ENCODE results near the gene SLC12A5.

The SLC12A5 gene

DNA sequence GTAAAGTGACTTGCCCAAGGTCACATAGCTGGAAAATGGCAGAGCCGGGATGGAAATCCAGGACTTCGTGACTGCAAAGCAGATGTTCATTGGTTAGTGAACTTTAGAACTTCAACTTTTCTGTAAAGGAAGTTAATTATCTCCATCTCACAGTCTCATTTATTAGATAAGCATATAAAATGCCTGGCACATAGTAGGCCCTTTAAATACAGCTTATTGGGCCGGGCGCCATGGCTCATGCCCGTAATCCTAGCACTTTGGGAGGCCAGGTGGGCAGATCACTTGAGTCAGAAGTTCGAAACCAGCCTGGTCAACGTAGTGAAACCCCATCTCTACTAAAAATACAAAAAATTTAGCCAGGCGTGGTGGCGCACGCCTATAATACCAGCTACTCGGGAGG, 22.1 kb upstream of the SLC12A5 start:
- DNase-seq, result no peak

DNA sequence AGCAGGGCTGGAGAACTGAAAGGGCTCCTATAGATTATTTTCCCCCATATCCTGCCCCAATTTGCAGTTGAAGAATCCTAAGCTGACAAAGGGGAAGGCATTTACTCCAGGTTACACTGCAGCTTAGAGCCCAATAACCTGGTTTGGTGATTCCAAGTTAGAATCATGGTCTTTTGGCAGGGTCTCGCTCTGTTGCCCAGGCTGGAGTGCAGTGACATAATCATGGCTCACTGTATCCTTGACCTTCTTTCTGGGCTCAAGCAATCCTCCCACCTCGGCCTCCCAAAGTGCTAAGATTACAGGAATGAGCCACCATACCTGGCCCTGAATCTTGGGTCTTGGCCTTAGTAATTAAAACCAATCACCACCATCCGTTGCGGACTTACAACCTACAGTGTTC, 21.3 kb upstream of the SLC12A5 start:
- no peak for DNase-seq

DNA sequence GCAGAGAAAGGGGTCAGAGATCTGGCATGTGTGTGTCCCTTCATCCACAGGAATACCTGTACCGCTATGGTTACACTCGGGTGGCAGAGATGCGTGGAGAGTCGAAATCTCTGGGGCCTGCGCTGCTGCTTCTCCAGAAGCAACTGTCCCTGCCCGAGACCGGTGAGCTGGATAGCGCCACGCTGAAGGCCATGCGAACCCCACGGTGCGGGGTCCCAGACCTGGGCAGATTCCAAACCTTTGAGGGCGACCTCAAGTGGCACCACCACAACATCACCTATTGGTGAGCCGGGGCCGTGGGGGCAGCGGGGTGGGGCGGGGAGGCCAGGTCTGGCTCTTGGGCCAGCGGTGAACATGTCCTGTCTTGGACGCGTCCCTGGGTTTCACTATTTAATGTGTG, 19.2 kb upstream of the SLC12A5 start:
- no peak for DNase-seq

DNA sequence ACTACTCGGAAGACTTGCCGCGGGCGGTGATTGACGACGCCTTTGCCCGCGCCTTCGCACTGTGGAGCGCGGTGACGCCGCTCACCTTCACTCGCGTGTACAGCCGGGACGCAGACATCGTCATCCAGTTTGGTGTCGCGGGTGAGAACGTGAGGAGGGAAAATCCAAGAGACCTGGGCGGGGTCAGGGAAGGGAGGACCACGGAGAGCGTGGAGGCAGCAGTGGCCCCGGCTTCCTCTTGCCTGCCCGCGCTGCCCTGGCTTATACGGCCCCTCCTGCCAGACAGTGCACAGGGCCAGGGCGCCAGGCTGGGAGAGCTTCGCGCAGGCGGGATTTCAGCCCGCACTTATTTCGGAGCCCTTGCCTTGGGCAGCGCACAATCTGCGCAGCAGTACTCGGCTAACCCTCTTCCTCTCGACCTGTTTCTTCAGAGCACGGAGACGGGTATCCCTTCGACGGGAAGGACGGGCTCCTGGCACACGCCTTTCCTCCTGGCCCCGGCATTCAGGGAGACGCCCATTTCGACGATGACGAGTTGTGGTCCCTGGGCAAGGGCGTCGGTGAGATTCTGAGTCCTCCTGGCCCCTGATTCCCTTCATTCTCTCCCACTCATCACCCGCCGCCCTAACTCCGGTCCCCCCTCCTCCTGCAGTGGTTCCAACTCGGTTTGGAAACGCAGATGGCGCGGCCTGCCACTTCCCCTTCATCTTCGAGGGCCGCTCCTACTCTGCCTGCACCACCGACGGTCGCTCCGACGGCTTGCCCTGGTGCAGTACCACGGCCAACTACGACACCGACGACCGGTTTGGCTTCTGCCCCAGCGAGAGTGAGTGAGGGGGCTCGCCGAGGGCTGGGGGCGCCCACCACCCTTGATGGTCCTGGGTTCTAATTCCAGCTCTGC, 18.3 kb upstream of the SLC12A5 start:
- DNase-seq, result peak; percentile 49

DNA sequence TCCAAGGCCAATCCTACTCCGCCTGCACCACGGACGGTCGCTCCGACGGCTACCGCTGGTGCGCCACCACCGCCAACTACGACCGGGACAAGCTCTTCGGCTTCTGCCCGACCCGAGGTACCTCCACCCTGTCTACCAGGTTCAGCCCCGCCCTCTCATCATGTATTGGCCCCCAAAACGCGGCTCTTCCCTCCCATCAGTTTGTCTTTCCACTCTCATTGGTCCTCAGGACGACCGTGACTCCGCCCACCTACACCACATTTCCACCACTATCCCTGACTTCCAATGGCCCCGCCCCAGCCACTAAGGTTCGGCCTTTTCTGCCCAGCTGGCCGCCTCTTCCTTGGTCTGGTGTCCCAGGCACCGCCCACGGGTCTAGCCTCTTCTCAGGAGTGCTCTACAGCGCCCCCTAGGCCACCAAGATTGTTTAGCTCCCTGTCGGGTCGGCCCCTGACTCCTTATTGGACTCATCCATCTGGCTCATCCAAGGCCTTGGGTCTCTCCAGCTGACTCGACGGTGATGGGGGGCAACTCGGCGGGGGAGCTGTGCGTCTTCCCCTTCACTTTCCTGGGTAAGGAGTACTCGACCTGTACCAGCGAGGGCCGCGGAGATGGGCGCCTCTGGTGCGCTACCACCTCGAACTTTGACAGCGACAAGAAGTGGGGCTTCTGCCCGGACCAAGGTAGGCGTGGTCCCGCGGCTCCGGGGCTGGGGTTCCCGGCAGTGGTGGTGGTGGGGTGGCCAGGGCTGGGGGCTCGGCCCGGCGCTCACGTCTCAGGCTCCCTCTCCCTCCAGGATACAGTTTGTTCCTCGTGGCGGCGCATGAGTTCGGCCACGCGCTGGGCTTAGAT, 17.2 kb upstream of the SLC12A5 start:
- DNase-seq, result no peak

DNA sequence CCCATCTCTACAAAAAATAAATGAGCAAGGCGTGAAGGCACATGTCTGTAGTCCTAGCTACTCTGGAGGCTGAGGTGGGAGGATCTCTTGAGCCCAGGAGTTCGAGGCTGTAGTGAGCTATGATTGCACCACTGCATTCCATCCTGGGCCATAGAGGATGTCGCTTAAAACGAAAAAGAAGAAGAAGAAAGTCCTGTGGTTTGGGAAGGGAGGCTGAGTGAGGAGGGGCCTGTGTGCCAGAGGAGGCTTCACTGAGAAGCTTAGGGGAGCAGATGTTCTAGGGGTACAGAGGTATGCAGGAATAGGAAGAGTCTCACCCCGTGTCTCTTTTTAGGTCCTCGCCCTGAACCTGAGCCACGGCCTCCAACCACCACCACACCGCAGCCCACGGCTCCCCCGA, 16.1 kb upstream of the SLC12A5 start:
- no peak for DNase-seq

DNA sequence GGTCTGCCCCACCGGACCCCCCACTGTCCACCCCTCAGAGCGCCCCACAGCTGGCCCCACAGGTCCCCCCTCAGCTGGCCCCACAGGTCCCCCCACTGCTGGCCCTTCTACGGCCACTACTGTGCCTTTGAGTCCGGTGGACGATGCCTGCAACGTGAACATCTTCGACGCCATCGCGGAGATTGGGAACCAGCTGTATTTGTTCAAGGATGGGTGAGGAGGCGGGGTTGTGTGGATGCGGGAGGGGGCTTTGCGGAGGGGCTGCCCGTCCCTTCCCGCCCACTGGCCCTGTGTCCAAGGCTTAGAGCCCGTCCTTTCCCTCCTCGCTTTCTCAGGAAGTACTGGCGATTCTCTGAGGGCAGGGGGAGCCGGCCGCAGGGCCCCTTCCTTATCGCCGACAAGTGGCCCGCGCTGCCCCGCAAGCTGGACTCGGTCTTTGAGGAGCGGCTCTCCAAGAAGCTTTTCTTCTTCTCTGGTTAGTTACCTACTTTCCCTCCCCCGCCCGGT, 15.6 kb upstream of the SLC12A5 start:
- DNase-seq, result no peak

DNA sequence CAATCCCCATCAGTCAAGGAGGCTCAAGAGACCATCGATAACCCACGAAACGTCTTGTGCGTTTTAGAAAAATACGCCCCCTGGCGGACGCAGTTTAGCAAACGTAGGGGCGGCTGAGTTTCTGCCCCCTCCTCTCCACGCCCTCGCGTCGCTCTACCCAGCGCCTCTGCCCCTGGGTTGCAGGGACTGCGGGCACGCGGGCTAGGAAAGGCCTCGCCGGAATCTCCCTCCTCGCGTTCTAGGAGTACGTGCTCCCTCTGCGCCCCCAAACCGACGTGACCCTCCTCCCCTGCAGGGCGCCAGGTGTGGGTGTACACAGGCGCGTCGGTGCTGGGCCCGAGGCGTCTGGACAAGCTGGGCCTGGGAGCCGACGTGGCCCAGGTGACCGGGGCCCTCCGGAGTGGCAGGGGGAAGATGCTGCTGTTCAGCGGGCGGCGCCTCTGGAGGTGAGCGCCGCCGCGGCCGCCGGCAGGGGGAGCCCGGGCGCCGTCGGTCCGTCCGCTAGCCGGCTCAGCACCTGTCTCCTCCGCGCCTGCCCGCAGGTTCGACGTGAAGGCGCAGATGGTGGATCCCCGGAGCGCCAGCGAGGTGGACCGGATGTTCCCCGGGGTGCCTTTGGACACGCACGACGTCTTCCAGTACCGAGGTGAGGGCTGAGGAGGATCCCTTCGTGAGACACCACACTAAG, 15.0 kb upstream of the SLC12A5 start:
- DNase-seq, result peak; percentile 88

DNA sequence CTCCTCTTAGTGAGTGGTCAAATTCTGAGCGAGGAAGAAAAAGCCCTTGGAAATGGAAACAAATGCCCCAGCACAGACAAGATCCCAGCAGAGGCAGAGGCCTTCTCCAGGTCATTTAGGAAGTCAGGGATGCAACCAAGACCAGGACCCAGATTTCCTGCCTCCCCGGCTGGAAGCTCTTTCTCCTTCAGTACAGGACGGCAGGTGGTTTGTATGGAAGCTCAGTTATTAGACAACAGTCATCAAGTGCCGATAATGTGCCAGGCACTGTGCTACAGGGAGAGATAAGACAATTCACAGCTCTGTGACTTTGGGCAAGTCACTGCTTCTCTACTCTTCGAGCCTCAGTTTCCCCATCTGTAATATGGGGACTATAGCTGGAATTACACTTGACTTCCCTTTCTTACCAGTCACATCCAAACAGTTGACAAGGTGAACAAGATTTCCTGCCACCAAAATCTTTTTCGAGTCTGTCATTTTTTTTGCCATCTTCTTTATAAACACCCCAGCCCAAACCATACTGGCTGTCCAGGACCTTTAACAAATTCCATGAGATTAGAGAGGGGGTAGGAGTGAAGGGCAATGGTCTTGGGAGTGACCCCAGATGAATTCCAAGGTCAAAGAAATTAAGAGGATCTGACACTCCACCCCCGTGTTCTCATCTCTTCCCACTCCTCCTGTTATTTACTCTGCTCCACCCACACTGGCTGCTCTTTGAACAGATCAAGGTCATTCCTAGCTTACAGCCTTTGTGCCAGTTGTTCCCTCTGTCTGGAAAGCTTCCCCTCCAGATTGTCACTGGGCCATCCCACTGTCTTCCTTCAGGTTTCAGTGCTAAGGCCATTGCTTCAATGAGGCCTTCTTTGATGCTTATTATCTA, 14.3 kb upstream of the SLC12A5 start:
- no peak for DNase-seq

DNA sequence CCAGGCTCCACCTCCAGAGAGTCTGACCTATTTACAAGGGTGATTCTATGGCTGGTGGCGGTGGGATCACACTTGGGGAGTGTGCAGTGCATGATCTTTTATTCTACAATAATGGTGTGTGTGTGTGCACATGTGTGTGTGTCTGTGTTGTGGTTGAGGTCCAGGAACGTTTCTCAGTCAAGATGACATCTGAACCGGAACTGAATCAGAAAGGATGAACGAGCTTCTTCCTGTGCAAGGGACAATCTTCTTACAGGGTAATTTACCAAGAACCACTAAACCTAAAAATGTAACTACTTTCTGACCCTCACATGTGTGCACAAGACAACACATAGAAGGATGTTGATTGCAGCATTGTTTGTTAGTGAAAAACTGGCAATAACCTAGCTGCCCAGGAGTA, 11.7 kb upstream of the SLC12A5 start:
- DNase-seq, result no peak

DNA sequence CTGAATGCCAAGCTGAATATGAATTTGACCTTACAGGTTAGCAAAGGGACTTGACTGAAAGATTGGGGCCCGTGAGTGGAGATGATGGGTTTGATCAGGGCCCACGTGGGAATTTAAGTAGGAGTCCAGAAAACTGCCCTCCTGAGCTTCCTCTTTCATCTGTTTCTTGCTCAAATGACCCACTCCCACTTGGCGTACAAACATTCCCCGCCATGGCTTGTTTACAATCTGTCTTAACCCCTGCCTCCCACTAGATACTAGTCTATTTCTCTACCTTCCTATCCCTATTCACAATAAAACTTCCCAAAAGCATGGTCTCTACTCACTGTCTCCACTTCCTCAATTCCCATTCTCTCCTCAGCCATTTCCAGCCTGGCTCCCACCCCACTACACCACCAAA, 10.9 kb upstream of the SLC12A5 start:
- DNase-seq, result no peak

DNA sequence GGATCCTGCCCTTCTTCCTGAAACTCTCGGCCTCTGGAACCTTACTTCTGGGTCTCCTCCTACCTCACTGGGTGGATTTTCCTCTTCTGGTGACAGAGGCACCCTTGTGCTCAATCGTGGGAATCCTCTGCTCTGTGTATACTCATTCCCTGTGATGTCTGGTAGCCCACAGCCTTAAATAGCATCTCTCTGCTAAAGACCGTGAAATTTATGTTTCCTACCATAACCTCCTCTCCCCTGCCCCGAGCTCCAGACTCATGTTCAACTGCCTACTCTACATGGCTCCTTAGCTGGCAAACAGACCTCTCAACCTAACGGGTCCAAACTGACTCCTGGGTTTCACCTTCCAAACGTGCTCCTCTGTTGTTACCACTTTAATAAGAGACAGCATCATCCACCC, 10.4 kb upstream of the SLC12A5 start:
- DNase-seq, result no peak

DNA sequence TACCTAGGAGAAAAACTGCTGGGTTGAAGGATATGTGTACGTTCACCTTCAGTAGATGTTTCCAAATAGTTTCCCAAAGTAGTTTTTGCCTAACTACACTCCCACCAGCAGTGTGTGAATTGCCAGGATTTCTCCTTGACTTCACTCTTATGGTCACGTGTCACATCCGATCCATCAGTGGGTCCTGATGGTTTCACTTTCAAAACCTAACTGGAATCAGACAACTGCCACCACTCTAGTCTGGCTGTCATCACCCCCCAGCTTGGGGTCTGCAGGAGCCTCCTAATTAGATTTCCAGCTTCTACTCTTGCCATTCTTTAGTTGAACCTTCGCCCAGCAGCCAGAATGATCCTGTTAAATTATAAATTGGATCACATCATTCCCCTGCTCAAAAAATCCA, 8.5 kb upstream of the SLC12A5 start:
- no peak for DNase-seq

DNA sequence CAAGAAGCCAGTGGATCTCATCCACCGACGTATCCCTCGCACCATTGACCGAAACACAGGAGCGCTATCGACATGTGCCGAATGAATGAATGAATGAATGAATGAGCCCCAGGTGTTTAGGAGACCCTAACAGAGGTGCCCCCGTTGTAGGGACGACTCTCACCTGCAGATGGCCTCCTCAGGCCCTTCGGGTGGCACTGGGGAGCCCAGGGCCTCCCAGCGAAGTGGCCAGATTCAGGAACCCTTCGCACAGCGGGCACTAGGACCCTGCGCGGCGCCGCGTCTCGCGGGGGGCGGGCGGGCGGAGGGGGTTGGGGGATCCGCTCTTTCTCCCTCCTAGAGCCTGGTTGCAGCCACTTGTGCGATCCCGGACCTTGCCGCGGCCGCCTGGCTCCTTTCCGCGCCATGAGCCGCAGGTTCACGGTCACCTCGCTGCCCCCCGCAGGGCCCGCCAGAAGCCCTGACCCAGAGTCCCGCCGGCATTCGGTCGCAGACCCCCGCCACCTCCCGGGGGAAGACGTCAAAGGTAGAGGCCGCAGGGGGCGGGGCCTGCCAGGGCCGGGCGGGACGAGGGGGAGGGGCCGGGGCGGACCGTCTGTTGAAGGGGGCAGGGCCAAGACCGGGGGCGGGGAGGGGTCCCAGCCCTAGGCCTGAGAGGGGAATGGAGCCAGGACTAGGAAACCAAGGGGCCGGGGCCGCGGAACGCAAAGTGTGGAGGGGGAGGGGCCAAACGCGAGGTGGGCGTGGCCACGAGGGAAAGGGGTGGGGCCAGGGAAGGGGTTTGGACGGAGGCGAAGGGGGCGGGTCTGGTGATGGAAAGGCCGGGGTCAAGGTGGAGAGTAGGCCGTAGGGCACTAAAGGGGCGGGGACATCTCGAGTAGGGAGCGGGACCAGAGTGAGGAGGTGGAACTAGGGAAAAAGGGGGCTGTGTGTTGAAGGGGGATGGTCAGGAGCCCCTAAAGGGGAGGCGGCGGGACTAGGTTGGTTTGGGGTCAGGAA, 7.4 kb upstream of the SLC12A5 start:
- peak; percentile 83 for DNase-seq

DNA sequence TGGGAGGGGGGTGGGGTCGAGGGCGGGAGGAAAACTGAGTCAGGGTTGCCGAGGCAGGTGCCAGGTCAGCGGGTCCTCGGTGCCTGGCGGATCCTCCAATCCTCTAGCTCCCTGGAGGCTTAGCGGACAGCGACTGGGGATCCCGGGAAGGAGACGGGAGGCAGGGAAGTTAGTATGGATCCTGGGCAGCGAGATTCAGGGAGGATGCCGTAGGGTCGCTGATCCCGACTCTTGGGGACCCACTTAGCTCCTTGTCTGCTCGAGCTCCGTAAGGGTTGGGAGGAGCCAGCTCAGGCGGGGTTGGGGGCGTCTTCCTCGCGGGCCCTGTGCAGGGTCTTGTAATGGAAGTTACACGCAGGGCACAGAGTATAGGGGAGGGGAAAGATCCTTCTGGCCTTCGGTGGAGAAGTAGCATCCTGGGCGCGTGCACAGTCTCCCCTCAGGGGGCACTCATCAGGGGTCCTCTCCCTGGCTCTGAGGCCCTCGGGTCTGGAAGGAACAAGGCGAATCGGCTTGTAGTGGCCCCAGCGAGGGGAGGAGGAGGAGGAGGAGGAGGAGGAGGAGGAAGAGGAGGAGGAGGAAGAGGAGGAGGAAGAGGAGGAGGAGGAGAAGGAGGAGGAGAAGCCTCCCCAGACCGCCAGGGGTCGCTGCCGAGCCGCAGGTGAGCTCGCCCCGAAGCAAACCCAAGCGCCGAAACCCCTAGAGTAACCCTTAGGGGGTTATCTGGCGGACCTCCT, 6.4 kb upstream of the SLC12A5 start:
- peak; percentile 58 for DNase-seq

DNA sequence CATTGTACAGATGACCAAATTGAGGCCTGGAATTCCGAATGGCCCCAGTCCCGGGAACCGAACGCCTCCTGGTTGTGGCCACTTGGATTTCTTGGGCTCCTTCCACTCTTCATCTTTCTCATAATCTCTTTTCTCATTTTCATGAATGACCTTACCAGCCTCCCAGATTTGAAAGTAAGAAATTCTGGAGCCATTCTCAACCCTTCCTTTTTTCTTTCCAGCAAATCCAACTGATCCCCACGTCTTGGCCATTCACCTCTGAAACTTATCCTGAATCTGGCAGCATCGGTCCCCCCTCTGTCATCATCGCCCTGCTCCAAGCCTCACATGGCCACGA, 5.9 kb upstream of the SLC12A5 start:
- no peak for DNase-seq

DNA sequence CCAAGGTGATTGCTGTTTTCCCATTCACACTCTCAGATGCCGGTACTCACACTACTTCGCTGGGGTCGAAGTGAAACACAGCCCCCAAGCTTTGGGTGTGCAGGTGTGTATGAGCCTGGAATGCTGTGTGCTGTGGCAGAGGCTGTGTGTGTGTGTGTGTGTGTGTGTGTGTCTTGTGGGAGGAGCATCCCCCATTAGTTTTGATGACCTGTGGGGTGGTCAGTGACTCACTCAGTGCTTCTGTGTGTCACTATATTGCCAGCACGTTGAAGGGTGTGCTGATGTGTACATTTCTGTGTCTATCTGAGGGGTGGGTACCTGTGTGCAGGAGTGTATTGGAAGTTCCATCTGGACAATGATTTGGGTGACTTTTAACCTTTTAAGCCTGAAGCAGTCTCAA, 5.0 kb upstream of the SLC12A5 start:
- no peak for DNase-seq

DNA sequence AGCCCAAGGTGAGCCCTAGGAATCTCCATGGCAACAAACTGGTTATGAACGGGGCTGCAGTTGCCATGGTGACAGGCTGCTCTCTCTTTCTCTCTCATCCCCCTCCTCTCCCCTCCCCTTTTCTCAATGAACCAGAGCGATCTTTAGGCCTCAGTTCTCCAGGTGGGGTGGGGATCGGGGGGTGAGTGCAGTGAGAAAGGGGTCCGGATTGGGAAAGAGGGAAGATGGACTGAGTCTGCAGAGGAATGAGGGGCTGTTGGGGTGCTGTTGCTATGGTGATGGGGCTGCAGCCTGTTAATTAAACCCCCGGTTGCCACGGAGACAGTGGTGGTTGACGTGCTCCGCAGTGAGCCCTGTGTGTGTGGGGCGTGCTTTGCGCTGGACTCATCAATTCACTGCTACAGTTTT, 3.6 kb upstream of the SLC12A5 start:
- no peak for DNase-seq

DNA sequence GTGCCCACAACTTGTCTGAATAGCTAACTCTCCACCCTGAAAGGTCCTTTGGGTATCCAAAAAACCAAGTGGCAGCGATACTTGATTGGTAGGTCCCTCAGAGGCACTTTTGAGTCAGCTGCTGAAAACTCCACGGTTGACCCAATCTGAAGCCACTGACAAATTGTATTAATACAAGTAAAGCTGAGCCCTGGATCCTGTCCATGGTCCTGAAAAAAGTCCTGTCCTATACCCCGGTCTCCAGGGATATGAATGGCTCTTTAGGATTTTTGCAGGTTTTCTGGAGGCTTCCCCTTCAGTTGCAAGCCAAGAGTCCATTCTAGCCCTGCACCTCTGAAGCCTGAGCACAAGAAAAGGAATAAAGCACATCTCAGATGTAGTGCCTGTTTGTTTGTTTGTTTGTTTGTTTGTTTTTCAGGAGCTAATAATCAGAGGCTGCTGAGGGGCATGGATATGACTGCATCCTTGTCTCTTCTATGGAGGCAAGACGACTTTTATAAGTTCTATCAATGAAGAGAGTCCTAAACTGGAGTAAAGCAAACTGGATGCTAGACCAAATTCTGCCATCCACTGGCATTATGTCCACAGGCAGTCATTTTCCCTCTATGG, 1.7 kb upstream of the SLC12A5 start:
- DNase-seq, result no peak

DNA sequence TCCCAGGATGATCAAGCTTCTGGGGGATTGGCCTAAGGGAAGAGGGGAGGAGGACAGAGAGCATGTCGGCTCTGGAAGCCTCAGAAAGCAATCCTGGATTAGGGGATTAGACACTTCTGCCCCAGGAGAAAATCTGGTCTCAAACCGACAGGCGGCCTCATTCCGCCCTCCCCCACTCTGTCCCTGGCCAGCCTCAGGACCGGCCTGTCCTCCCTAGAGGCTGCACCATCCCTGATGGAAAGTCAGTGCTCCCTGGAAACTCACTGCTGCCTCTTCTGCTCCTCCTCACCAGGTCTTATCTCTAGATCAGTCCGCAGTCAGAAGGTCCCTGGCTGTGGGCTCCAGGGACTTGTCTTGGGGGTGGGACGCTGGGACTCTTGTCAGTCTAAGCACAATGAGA, 905 bp upstream of the SLC12A5 start:
- no peak for DNase-seq

Data from NCI-H1105 treated with DMSO at 0.1 percent for 48 hours (cell line).